EL (cell line): ENCODE results near the gene KIF14.
"Not testable (repeated sequence)": the region's sequence is repeated elsewhere in the genome, so short reads cannot be mapped to it uniquely, and the experiment has no call there.

Source experiments
- DNase-seq: peaks from one replicate; pipeline ENCODE4 v3.0.0-alpha.2; 2016

The KIF14 gene

GRCh38 chr1:200630515-200630899, 10.0 kb upstream of the KIF14 start:
- not testable (repeated sequence) for DNase-seq

GRCh38 chr1:200629876-200630514, 9.4 kb upstream of the KIF14 start:
- no peak for DNase-seq

GRCh38 chr1:200628223-200628881, 7.8 kb upstream of the KIF14 start:
- DNase-seq: no peak

GRCh38 chr1:200627575-200628222, 7.1 kb upstream of the KIF14 start:
- no peak for DNase-seq

GRCh38 chr1:200626853-200627534, 6.4 kb upstream of the KIF14 start:
- no peak for DNase-seq

- DNase-seq: no peak
Observed at GRCh38 chr1:200625381-200625824, 4.9 kb upstream of the KIF14 start.

GRCh38 chr1:200624679-200625335, 4.3 kb upstream of the KIF14 start:
- no peak for DNase-seq

- no peak for DNase-seq
Observed at GRCh38 chr1:200619894-200620272, 668 bp downstream of the KIF14 start.

GRCh38 chr1:200610846-200611245, 9.7 kb downstream of the KIF14 start:
- DNase-seq: peak; percentile 52

- no peak for DNase-seq
Observed at GRCh38 chr1:200602632-200603031, 17.9 kb downstream of the KIF14 start.

GRCh38 chr1:200590001-200590400, 30.6 kb downstream of the KIF14 start:
- DNase-seq: no peak

- no peak for DNase-seq
Observed at GRCh38 chr1:200588698-200589097, 31.9 kb downstream of the KIF14 start.

- no peak for DNase-seq
Observed at GRCh38 chr1:200564319-200564718, 56.2 kb downstream of the KIF14 start.

- DNase-seq: no peak
Observed at GRCh38 chr1:200561856-200562214, 58.7 kb downstream of the KIF14 start.

- peak; percentile 44 for DNase-seq
Observed at GRCh38 chr1:200558866-200559459, 61.6 kb downstream of the KIF14 start.

GRCh38 chr1:200556002-200556401, 64.5 kb downstream of the KIF14 start:
- no peak for DNase-seq

GRCh38 chr1:200552737-200553136, 67.8 kb downstream of the KIF14 start:
- DNase-seq: not testable (repeated sequence)

GRCh38 chr1:200550367-200550766, 70.2 kb downstream of the KIF14 start:
- DNase-seq: peak; percentile 15

- no peak for DNase-seq
Observed at GRCh38 chr1:200547386-200547785, 73.2 kb downstream of the KIF14 start.

GRCh38 chr1:200546577-200546976, 74.0 kb downstream of the KIF14 start:
- DNase-seq: no peak

GRCh38 chr1:200542162-200542561, 78.4 kb downstream of the KIF14 start:
- DNase-seq: no peak

- no peak for DNase-seq
Observed at GRCh38 chr1:200540281-200540680, 80.3 kb downstream of the KIF14 start.

GRCh38 chr1:200538179-200538578, 82.4 kb downstream of the KIF14 start:
- DNase-seq: no peak
